Neural crest cell (in vitro differentiated cells): ENCODE results near the gene SLC9A6. TPM values are rescaled to one million over a fixed set of nuclear protein-coding genes. Genes with fewer than 3 reads are reported as not detected.

Experiments used
- DNase-seq: peaks from one replicate; pipeline ENCODE4 v3.0.0; 2021; ENCODE audit warnings: low read depth, mixed read lengths, low spot score
- H3K27ac Mint-ChIP-seq: one replicate; pipeline ENCODE4 v1.8.0; 2021; ENCODE audit warnings: mild to moderate bottlenecking, mixed read lengths; ENCODE audit not compliant: unreplicated experiment
- H3K27me3 Mint-ChIP-seq: 2 replicates; pipeline ENCODE4 v1.8.0; 2021; ENCODE audit warnings: low read depth, mild to moderate bottlenecking, mixed read lengths
- H3K36me3 Mint-ChIP-seq: 2 replicates; pipeline ENCODE4 v1.8.0; 2021; ENCODE audit warnings: low read depth, mild to moderate bottlenecking, mixed read lengths
- H3K4me1 Mint-ChIP-seq: 2 replicates; pipeline ENCODE4 v1.8.0; 2021; ENCODE audit warnings: mixed read lengths
- H3K4me3 Mint-ChIP-seq: one replicate; pipeline ENCODE4 v1.8.0; 2021; ENCODE audit warnings: mild to moderate bottlenecking, mixed read lengths
- H3K9me3 Mint-ChIP-seq: 2 replicates; pipeline ENCODE4 v1.8.0; 2021; ENCODE audit warnings: mixed read lengths
- CTCF ChIP-seq: fragments of 200-600 bp; sonication (generic); conservative IDR thresholded peaks from 2 replicates; pipeline ENCODE4 v1.5.0; 2021; ENCODE audit warnings: antibody characterized with exemption, mild to moderate bottlenecking
- total RNA-seq: library from RNA; stranded (reverse); gene quantifications from 2 replicates; pipeline ENCODE4 v1.2.1, GENCODE V29; 2021

Gene SLC9A6
- total RNA-seq, 1 donor from 2014 or later: 19.0 TPM

- TF ChIP-seq CTCF: no peak
- no peaks in the 10 kb centered on the region for H3K9me3 Mint-ChIP-seq
- H3K4me3 Mint-ChIP-seq: no peak overlapping the region
- H3K27me3 Mint-ChIP-seq: no peaks in the 10 kb centered on the region
- no peaks in the 10 kb centered on the region for H3K4me1 Mint-ChIP-seq
- DNase-seq: no peak
- no peak overlapping the region for H3K27ac Mint-ChIP-seq
- H3K36me3 Mint-ChIP-seq: peaks cover 10% of the 10 kb centered on the region
These were observed 49.4 kb downstream of the SLC9A6 start for GRCh38 chrX:136034668-136035067.

- DNase-seq: no peak
- no peaks in the 10 kb centered on the region for H3K27me3 Mint-ChIP-seq
- TF ChIP-seq CTCF: no peak
- no peaks in the 10 kb centered on the region for H3K4me1 Mint-ChIP-seq
- H3K27ac Mint-ChIP-seq: no peak overlapping the region
- H3K36me3 Mint-ChIP-seq: peaks cover 7% of the 10 kb centered on the region
- H3K9me3 Mint-ChIP-seq: no peaks in the 10 kb centered on the region
- H3K4me3 Mint-ChIP-seq: no peak overlapping the region
These were observed 50.4 kb downstream of the SLC9A6 start for GRCh38 chrX:136035663-136036062.

GRCh38 chrX:136039485-136039884 is 54.2 kb downstream of the SLC9A6 start:
- peaks cover 8% of the 10 kb centered on the region for H3K4me1 Mint-ChIP-seq
- peaks cover 11% of the 10 kb centered on the region for H3K36me3 Mint-ChIP-seq
- TF ChIP-seq CTCF: no peak
- H3K27me3 Mint-ChIP-seq: no peaks in the 10 kb centered on the region
- H3K27ac Mint-ChIP-seq: no peak overlapping the region
- H3K9me3 Mint-ChIP-seq: peaks cover 6% of the 10 kb centered on the region
- H3K4me3 Mint-ChIP-seq: no peak overlapping the region
- no peak for DNase-seq

- H3K4me3 Mint-ChIP-seq: no peak overlapping the region
- H3K27me3 Mint-ChIP-seq: no peaks in the 10 kb centered on the region
- H3K9me3 Mint-ChIP-seq: peaks cover 6% of the 10 kb centered on the region
- H3K4me1 Mint-ChIP-seq: peaks cover 12% of the 10 kb centered on the region
- H3K27ac Mint-ChIP-seq: no peak overlapping the region
- peaks cover 11% of the 10 kb centered on the region for H3K36me3 Mint-ChIP-seq
- DNase-seq: no peak
- TF ChIP-seq CTCF: no peak
These were observed 54.7 kb downstream of the SLC9A6 start for GRCh38 chrX:136039968-136040367.

- Mint-ChIP-seq H3K4me1 (peaks cover 23% of the 10 kb centered on the region), H3K9me3 (peaks cover 9% of the 10 kb centered on the region), H3K27ac (no peak overlapping the region), H3K27me3 (no peaks in the 10 kb centered on the region), H3K36me3 (peaks cover 11% of the 10 kb centered on the region), H3K4me3 (no peak overlapping the region)
- no peak for TF ChIP-seq CTCF
- DNase-seq: no peak
These were observed 56.1 kb downstream of the SLC9A6 start for GRCh38 chrX:136041254-136041812.
